ENCODE data around the gene LPCAT3.

The LPCAT3 gene

DNA sequence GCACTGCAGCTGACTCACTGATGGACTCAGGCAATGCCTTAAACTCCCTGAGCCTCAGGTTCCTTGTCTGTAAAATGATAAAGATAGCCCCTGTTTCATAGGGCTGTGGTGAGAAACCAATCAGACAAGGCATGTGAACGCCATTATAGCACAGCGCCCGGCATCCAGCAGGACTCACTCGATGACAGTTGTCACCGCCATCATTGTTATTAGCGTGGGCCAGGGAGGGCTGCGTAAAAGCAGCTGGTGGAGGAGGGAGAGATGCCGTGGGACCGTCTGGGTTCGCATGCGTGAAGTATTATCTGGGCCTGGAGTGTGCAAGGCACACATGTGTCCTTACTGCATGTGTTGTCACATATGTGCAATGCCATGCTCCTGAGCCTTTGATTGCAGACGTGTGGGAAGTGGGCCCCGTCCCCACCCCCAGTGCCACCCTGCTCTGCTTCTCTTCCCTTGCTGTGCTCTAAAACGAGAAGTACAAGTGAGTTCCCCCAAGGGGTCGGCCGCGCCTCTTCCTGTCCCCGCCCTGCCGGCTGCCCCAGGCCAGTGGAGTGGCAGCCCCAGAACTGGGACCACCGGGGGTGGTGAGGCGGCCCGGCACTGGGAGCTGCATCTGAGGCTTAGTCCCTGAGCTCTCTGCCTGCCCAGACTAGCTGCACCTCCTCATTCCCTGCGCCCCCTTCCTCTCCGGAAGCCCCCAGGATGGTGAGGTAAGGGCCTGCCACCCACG is 67.3 kb downstream of the LPCAT3 start, which contains the start of gene PTPN6:
Gene PTPN6 (plus strand): TSS at position 546 of the 730 bp plus-strand sequence. CDS start 157 bp downstream, at position 703.
- Histone ChIP-seq H2AFZ (ENCODE audit: low read length) (peak within 1 kb of the TSS; percentile 80), H3K79me1 (ENCODE audit: low read depth, low read length) (no peaks in the 10 kb centered on the region), H3K4ac (ENCODE audit: low read length) (no peak within 1 kb of the TSS), H3K4me3 (ENCODE audit: low read length in 2 of 2) (no peak within 1 kb of the TSS), H4K91ac (ENCODE audit: low read depth, low read length, poor library complexity) (peak within 1 kb of the TSS; percentile 59), H3K14ac (ENCODE audit: low read length) (peak within 1 kb of the TSS; percentile 58), H3K23ac (ENCODE audit: low read depth, low read length, poor library complexity) (peak within 1 kb of the TSS; percentile 69), H2BK120ac (ENCODE audit: low read depth, low read length) (no peak within 1 kb of the TSS), H3K4me2 (ENCODE audit: insufficient read depth, low read length, poor library complexity, severe bottlenecking) (no peak within 1 kb of the TSS), H3K9me3 (replicated peaks in 1 of 2; ENCODE audit: control insufficient read depth in 2 of 2, insufficient read depth in 1 of 2, low read depth in 1 of 2, low read length in 2 of 2) (no peaks in the 10 kb centered on the region), H2BK5ac (ENCODE audit: low read length) (peak within 1 kb of the TSS; percentile 45), H4K8ac (ENCODE audit: low read depth, low read length) (peak within 1 kb of the TSS; percentile 23), H3K18ac (ENCODE audit: low read length) (peak within 1 kb of the TSS; percentile 63), H2BK12ac (ENCODE audit: low read length) (no peak within 1 kb of the TSS), H2AK5ac (ENCODE audit: low read depth, low read length) (peak within 1 kb of the TSS; percentile 76), H3K36me3 (replicated peaks in 1 of 2; ENCODE audit: control insufficient read depth in 2 of 2, insufficient read depth in 2 of 2, low read length in 2 of 2) (peaks cover 0 to 12% of the 10 kb centered on the region in 2 donors), H2BK15ac (ENCODE audit: low read length) (peak within 1 kb of the TSS; percentile 28), H3K4me1 (ENCODE audit: control insufficient read depth in 2 of 2, insufficient read depth in 1 of 2, low read depth in 1 of 2, low read length in 2 of 2) (peaks cover 7 to 19% of the 10 kb centered on the region in 2 donors), H3K27ac (replicated peaks; ENCODE audit: low read length) (no peak within 1 kb of the TSS), H3K9ac (ENCODE audit: low read depth, low read length, poor library complexity) (peak within 1 kb of the TSS; percentile 45), H3K27me3 (ENCODE audit: control insufficient read depth in 3 of 3, insufficient read depth in 3 of 3, low read depth in 1 of 3, low read length in 3 of 3) (no peaks in the 10 kb centered on the region)
- no peak for DNase-seq (ENCODE audit: low spot score)
- WGBS, 2 donors (ENCODE audit: extremely low coverage in 2 of 2, insufficient read length in 2 of 2, insufficient replicate concordance in 1 of 2) = no CpG with 5 or more reads among the region's 25 CpGs

DNA sequence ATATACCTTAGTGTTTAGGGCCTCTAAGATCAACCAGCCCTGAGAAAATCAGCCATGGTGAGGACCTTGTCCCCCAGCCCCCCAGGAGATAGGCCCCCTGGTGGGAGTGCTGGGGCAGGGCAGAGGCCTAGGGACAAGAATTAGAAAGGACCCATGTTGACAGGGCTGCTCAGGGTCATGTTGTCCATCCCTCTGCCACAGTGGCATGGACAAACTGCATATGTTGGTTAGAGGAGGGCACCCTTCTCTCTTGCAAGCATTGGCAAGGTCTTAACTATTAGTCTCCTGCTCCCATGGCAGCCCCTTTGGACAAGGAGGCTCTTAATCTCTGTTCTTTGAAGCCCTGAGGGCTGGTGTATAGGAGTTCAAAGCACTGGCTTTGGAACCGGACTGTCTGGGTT is 67.9 kb downstream of the LPCAT3 start:
- H2AK5ac ChIP-seq (ENCODE audit: low read depth, low read length) = no peak overlapping the region
- no peak overlapping the region for H2BK5ac ChIP-seq (ENCODE audit: low read length)
- H2BK15ac ChIP-seq (ENCODE audit: low read length) = no peak overlapping the region
- no peak for DNase-seq (ENCODE audit: low spot score)
- H2BK12ac ChIP-seq (ENCODE audit: low read length) = no peak overlapping the region
- peaks cover under 1 to 18% of the 10 kb centered on the region in 2 donors for H3K36me3 ChIP-seq (replicated peaks in 1 of 2; ENCODE audit: control insufficient read depth in 2 of 2, insufficient read depth in 2 of 2, low read length in 2 of 2)
- no peak overlapping the region for H3K4me2 ChIP-seq (ENCODE audit: insufficient read depth, low read length, poor library complexity, severe bottlenecking)
- H3K18ac ChIP-seq (ENCODE audit: low read length) = no peak overlapping the region
- H3K4me3 ChIP-seq (ENCODE audit: low read length in 2 of 2) = no peak overlapping the region
- H4K91ac ChIP-seq (ENCODE audit: low read depth, low read length, poor library complexity) = no peak overlapping the region
- no peaks in the 10 kb centered on the region for H3K79me1 ChIP-seq (ENCODE audit: low read depth, low read length)
- no peak overlapping the region for H3K4ac ChIP-seq (ENCODE audit: low read length)
- H2BK120ac ChIP-seq (ENCODE audit: low read depth, low read length) = no peak overlapping the region
- H3K4me1 ChIP-seq (ENCODE audit: control insufficient read depth in 2 of 2, insufficient read depth in 1 of 2, low read depth in 1 of 2, low read length in 2 of 2) = peaks cover 10 to 19% of the 10 kb centered on the region in 2 donors
- H3K14ac ChIP-seq (ENCODE audit: low read length) = no peak overlapping the region
- H3K9ac ChIP-seq (ENCODE audit: low read depth, low read length, poor library complexity) = no peak overlapping the region
- H3K9me3 ChIP-seq (replicated peaks in 1 of 2; ENCODE audit: control insufficient read depth in 2 of 2, insufficient read depth in 1 of 2, low read depth in 1 of 2, low read length in 2 of 2) = no peaks in the 10 kb centered on the region
- no peak overlapping the region for H3K23ac ChIP-seq (ENCODE audit: low read depth, low read length, poor library complexity)
- no peak overlapping the region for H2AFZ ChIP-seq (ENCODE audit: low read length)
- H3K27me3 ChIP-seq (ENCODE audit: control insufficient read depth in 3 of 3, insufficient read depth in 3 of 3, low read depth in 1 of 3, low read length in 3 of 3) = no peaks in the 10 kb centered on the region
- H4K8ac ChIP-seq (ENCODE audit: low read depth, low read length) = no peak overlapping the region
- WGBS, 2 donors (ENCODE audit: extremely low coverage in 2 of 2, insufficient read length in 2 of 2, insufficient replicate concordance in 1 of 2) = no CpG with 5 or more reads among the region's 1 CpG
- H3K27ac ChIP-seq (replicated peaks; ENCODE audit: low read length) = no peak overlapping the region

DNA sequence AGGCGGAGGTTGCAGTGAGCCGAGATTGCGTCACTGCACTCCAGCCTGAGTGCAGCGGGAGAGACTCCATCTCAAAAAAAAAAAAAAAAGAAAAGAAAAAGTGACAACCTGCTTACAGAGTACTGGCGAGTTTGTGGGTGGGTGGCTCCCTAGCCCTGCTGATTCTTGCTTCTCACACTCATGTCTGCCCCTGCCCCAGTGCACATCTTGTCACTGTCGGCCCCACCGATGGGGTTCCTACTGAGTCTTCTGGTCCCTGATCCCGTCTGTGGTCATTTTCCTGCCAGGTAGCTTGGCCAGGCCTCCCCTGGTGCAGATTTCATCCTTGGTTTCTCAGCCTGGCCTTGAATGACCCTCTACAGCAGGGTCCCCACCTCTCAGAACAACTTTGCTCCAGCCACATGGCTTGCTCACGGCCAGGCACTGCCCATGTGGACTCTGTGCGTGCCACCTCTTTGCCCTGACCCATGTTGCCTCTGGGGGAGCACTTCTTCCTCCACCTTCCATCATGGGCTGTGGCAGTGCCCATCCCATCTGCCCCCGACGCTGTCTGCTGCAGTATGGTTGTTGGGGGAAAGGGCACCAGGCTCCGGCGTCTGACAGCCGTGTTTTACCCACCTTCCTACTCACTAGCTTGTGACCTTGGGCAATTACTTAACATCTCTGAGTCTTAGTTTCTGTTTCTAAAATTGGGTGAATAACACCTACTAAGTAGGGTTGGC is 69.2 kb downstream of the LPCAT3 start:
- H2BK5ac ChIP-seq (ENCODE audit: low read length) = no peak overlapping the region
- H3K27ac ChIP-seq (replicated peaks; ENCODE audit: low read length) = no peak overlapping the region
- H3K4me2 ChIP-seq (ENCODE audit: insufficient read depth, low read length, poor library complexity, severe bottlenecking) = no peak overlapping the region
- H3K36me3 ChIP-seq (replicated peaks in 1 of 2; ENCODE audit: control insufficient read depth in 2 of 2, insufficient read depth in 2 of 2, low read length in 2 of 2) = peaks cover 3 to 23% of the 10 kb centered on the region in 2 donors
- peak overlapping the region in 1 of 2 donors; percentile 18 for H3K4me3 ChIP-seq (ENCODE audit: low read length in 2 of 2)
- H3K4ac ChIP-seq (ENCODE audit: low read length) = no peak overlapping the region
- no peak overlapping the region for H2BK15ac ChIP-seq (ENCODE audit: low read length)
- H3K18ac ChIP-seq (ENCODE audit: low read length) = no peak overlapping the region
- H3K23ac ChIP-seq (ENCODE audit: low read depth, low read length, poor library complexity) = no peak overlapping the region
- DNase-seq (ENCODE audit: low spot score) = no peak
- no peaks in the 10 kb centered on the region for H3K79me1 ChIP-seq (ENCODE audit: low read depth, low read length)
- H3K9me3 ChIP-seq (replicated peaks in 1 of 2; ENCODE audit: control insufficient read depth in 2 of 2, insufficient read depth in 1 of 2, low read depth in 1 of 2, low read length in 2 of 2) = no peaks in the 10 kb centered on the region
- no peaks in the 10 kb centered on the region for H3K27me3 ChIP-seq (ENCODE audit: control insufficient read depth in 3 of 3, insufficient read depth in 3 of 3, low read depth in 1 of 3, low read length in 3 of 3)
- no peak overlapping the region for H4K91ac ChIP-seq (ENCODE audit: low read depth, low read length, poor library complexity)
- no peak overlapping the region for H3K14ac ChIP-seq (ENCODE audit: low read length)
- H3K9ac ChIP-seq (ENCODE audit: low read depth, low read length, poor library complexity) = no peak overlapping the region
- H2BK12ac ChIP-seq (ENCODE audit: low read length) = no peak overlapping the region
- H2AK5ac ChIP-seq (ENCODE audit: low read depth, low read length) = no peak overlapping the region
- no peak overlapping the region for H4K8ac ChIP-seq (ENCODE audit: low read depth, low read length)
- H2BK120ac ChIP-seq (ENCODE audit: low read depth, low read length) = no peak overlapping the region
- peaks cover 13 to 25% of the 10 kb centered on the region in 2 donors for H3K4me1 ChIP-seq (ENCODE audit: control insufficient read depth in 2 of 2, insufficient read depth in 1 of 2, low read depth in 1 of 2, low read length in 2 of 2)
- H2AFZ ChIP-seq (ENCODE audit: low read length) = no peak overlapping the region
- no CpG with 5 or more reads among the region's 15 CpGs for WGBS, 2 donors (ENCODE audit: extremely low coverage in 2 of 2, insufficient read length in 2 of 2, insufficient replicate concordance in 1 of 2)

DNA sequence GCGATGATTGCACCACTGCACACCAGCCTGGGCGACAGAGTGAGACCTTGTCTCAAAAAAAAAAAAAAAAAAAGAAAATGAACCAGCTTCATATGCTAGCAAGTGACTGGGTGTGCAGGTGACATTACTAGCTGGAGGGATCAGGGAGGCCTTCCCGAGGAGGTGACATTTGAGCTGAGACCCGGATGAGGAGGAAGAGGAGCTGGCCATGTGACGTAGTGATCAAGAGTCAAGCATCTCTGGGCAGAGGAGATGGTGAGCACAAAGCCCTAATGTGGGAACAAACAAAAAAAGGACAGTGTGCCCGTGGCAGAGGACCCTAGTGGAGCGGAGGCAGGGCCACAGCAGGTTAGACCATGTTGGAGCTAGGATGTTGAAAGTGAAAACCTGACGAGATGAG is 70.7 kb downstream of the LPCAT3 start:
- H4K8ac ChIP-seq (ENCODE audit: low read depth, low read length) = no peak overlapping the region
- H2BK5ac ChIP-seq (ENCODE audit: low read length) = no peak overlapping the region
- WGBS, 2 donors (ENCODE audit: extremely low coverage in 2 of 2, insufficient read length in 2 of 2, insufficient replicate concordance in 1 of 2) = no CpG with 5 or more reads among the region's 8 CpGs
- H3K23ac ChIP-seq (ENCODE audit: low read depth, low read length, poor library complexity) = no peak overlapping the region
- DNase-seq (ENCODE audit: low spot score) = no peak
- H3K27ac ChIP-seq (replicated peaks; ENCODE audit: low read length) = no peak overlapping the region
- no peak overlapping the region for H3K4ac ChIP-seq (ENCODE audit: low read length)
- H2AK5ac ChIP-seq (ENCODE audit: low read depth, low read length) = no peak overlapping the region
- no peaks in the 10 kb centered on the region for H3K9me3 ChIP-seq (replicated peaks in 1 of 2; ENCODE audit: control insufficient read depth in 2 of 2, insufficient read depth in 1 of 2, low read depth in 1 of 2, low read length in 2 of 2)
- H3K14ac ChIP-seq (ENCODE audit: low read length) = no peak overlapping the region
- no peak overlapping the region for H3K18ac ChIP-seq (ENCODE audit: low read length)
- no peak overlapping the region for H4K91ac ChIP-seq (ENCODE audit: low read depth, low read length, poor library complexity)
- H3K4me1 ChIP-seq (ENCODE audit: control insufficient read depth in 2 of 2, insufficient read depth in 1 of 2, low read depth in 1 of 2, low read length in 2 of 2) = peaks cover 13 to 14% of the 10 kb centered on the region in 2 donors
- H3K4me2 ChIP-seq (ENCODE audit: insufficient read depth, low read length, poor library complexity, severe bottlenecking) = no peak overlapping the region
- H3K36me3 ChIP-seq (replicated peaks in 1 of 2; ENCODE audit: control insufficient read depth in 2 of 2, insufficient read depth in 2 of 2, low read length in 2 of 2) = peaks cover 3 to 24% of the 10 kb centered on the region in 2 donors
- no peak overlapping the region for H2BK15ac ChIP-seq (ENCODE audit: low read length)
- H2BK12ac ChIP-seq (ENCODE audit: low read length) = no peak overlapping the region
- no peak overlapping the region for H2BK120ac ChIP-seq (ENCODE audit: low read depth, low read length)
- H3K9ac ChIP-seq (ENCODE audit: low read depth, low read length, poor library complexity) = no peak overlapping the region
- H3K4me3 ChIP-seq (ENCODE audit: low read length in 2 of 2) = no peak overlapping the region
- H3K27me3 ChIP-seq (ENCODE audit: control insufficient read depth in 3 of 3, insufficient read depth in 3 of 3, low read depth in 1 of 3, low read length in 3 of 3) = no peaks in the 10 kb centered on the region
- no peak overlapping the region for H2AFZ ChIP-seq (ENCODE audit: low read length)
- H3K79me1 ChIP-seq (ENCODE audit: low read depth, low read length) = no peaks in the 10 kb centered on the region
